A673 (cell line): ENCODE results near the gene PDE8A. TPM values are rescaled to one million over a fixed set of nuclear protein-coding genes. Genes with fewer than 3 reads are reported as not detected.

ENCODE experiments used
- BruUV-seq: library from RNA; stranded (reverse); fragments of 400-500 nt; replicated peaks from 2 replicates; lab custom pipeline; 2021; lab: Mats Ljungman, UMichigan
- CTCF ChIA-PET: fragments of 300-600 bp; sonication (Branson Sonifier 250); formaldehyde crosslinking; loops from one replicate; lab custom pipeline; 2022; ENCODE audit warnings: antibody characterized with exemption; lab: Charles Lee
- POLR2A ChIA-PET: fragments of 300-600 bp; sonication (Branson Sonifier 250); formaldehyde crosslinking; loops from one replicate; lab custom pipeline; 2022; ENCODE audit warnings: antibody characterized with exemption; ENCODE audit not compliant: low non-redundant PET; lab: Charles Lee
- DNase-seq: peaks from one replicate; pipeline ENCODE4 v3.0.0-alpha.2; 2015; ENCODE audit warnings: low spot score
- H3K27ac ChIP-seq: fragments of 200-600 bp; sonication (generic); 2 replicates; pipeline ENCODE4 v1.5.1; 2016; ENCODE audit warnings: mixed run types, low read depth, mild to moderate bottlenecking, mixed read lengths, antibody characterized with exemption, low read length; ENCODE audit not compliant: poor library complexity, severe bottlenecking
- H3K27me3 ChIP-seq: fragments of 200-600 bp; sonication (generic); replicated peaks from 2 replicates; pipeline ENCODE4 v1.6.1; 2017; ENCODE audit warnings: mixed run types, low read depth, mild to moderate bottlenecking, mixed read lengths, antibody characterized with exemption, low read length; ENCODE audit not compliant: insufficient read depth, poor library complexity
- H3K36me3 ChIP-seq: fragments of 200-600 bp; sonication (generic); 2 replicates; pipeline ENCODE4 v1.6.1; 2016; ENCODE audit warnings: mixed run types, mild to moderate bottlenecking, mixed read lengths, antibody characterized with exemption, low read length; ENCODE audit not compliant: insufficient read depth, poor library complexity, severe bottlenecking
- H3K4me1 ChIP-seq: fragments of 200-600 bp; sonication (generic); 2 replicates; pipeline ENCODE4 v1.6.1; 2017; ENCODE audit warnings: mixed run types, mild to moderate bottlenecking, mixed read lengths, antibody characterized with exemption, low read length; ENCODE audit not compliant: insufficient read depth, poor library complexity, severe bottlenecking
- H3K4me3 ChIP-seq: fragments of 200-600 bp; sonication (generic); 2 replicates; pipeline ENCODE4 v1.5.1; 2016; ENCODE audit warnings: low read depth, mixed run types, mild to moderate bottlenecking, mixed read lengths, low read length; ENCODE audit not compliant: poor library complexity, severe bottlenecking
- H3K9me3 ChIP-seq: fragments of 200-600 bp; sonication (generic); 2 replicates; pipeline ENCODE4 v1.6.1; 2016; ENCODE audit warnings: mixed run types, low read depth, mild to moderate bottlenecking, mixed read lengths, antibody characterized with exemption, low read length; ENCODE audit not compliant: poor library complexity, severe bottlenecking
- CTCF ChIP-seq: fragments of 300-800, 200-600 bp; sonication (generic); conservative IDR thresholded peaks from 2 replicates; pipeline ENCODE4 v1.5.1; 2017; ENCODE audit warnings: low read depth, mild to moderate bottlenecking, antibody characterized with exemption, low read length, moderate library complexity, mixed read lengths
- EZH2 ChIP-seq: fragments of 200-600 bp; sonication (generic); IDR thresholded peaks from 2 replicates; pipeline ENCODE4 v1.6.1; 2017; ENCODE audit warnings: borderline replicate concordance, low read depth, mild to moderate bottlenecking, mixed read lengths, antibody characterized with exemption, low read length; ENCODE audit not compliant: poor library complexity, severe bottlenecking
- intact Hi-C: fragments of 100-400 bp; cut with micrococcal nuclease; formaldehyde crosslinking; loops from one replicate; pipeline ENCODE4 v1.10.0; 2022; ENCODE audit not compliant: unreplicated experiment
- total RNA-seq: library from RNA; stranded (reverse); gene quantifications from 2 replicates; pipeline ENCODE4 v1.2.3, GENCODE V29; 2021

PDE8A gene
- total RNA-seq, 1 experiment from 2014 or later = 80.7 TPM

DNA sequence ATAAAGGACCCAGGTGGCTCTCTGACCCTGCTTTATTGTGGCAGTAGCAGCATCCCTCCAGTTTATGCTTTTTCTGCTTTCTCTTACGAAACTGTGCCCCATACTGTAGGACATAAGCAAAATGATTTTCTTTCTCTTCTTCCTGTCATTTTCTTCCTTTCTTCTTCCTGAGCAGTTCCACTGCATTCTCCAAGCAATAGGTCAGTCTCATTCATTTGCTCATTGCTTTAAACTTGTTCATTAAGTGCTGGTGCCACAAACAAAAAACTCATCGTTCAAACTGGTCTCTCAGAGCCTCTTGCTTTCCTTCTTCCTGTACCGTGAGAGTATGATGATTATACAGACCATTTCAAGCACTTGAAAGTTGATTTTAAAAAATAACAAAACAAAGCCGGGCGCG is 66.8 kb downstream of the PDE8A start:
- POLR2A ChIA-PET = no interaction called here
- H3K4me3 ChIP-seq = no peak overlapping the region
- TF ChIP-seq CTCF (no peak), EZH2 (no peak)
- no peaks in the 10 kb centered on the region for H3K27me3 ChIP-seq
- CTCF ChIA-PET = no interaction called here
- peaks cover 11% of the 10 kb centered on the region for H3K9me3 ChIP-seq
- intact Hi-C loops = loop anchor here (10.0 kb wide), 1 partner anchor 204 kb away; no protein-coding TSS in a partner anchor
- no TSS peak for BruUV-seq
- H3K4me1 ChIP-seq = peaks cover 34% of the 10 kb centered on the region
- H3K27ac ChIP-seq = peak overlapping the region; percentile 83
- no peaks in the 10 kb centered on the region for H3K36me3 ChIP-seq
- no peak for DNase-seq

DNA sequence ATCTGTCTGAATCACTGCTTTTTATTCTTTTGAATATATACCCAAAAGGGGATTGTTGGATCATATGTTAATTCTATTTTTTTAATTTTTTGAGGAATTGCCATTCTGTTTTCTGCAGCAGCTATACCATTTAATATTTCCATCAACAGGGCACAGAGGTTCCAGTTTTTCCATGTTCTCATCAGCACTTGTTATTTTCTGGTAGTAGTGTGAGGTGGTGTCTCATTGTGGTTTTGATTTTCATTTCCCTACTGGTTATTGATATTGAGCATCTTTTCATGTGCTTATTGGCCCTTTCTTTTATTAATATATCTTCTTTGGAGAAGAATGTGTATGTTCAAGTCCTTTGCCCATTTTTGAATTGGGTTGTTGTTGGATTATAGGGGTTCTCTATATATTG is 68.1 kb downstream of the PDE8A start:
- intact Hi-C loops = loop anchor here (10.0 kb wide), 1 partner anchor 205 kb away; no protein-coding TSS in a partner anchor
- no peak for DNase-seq
- Histone ChIP-seq H3K27ac (no peak overlapping the region), H3K9me3 (peaks cover 11% of the 10 kb centered on the region), H3K4me1 (peaks cover 28% of the 10 kb centered on the region), H3K4me3 (no peak overlapping the region), H3K36me3 (no peaks in the 10 kb centered on the region), H3K27me3 (no peaks in the 10 kb centered on the region)
- ChIA-PET CTCF (no interaction called here), POLR2A (no interaction called here)
- TF ChIP-seq CTCF (no peak), EZH2 (no peak)
- no TSS peak for BruUV-seq

DNA sequence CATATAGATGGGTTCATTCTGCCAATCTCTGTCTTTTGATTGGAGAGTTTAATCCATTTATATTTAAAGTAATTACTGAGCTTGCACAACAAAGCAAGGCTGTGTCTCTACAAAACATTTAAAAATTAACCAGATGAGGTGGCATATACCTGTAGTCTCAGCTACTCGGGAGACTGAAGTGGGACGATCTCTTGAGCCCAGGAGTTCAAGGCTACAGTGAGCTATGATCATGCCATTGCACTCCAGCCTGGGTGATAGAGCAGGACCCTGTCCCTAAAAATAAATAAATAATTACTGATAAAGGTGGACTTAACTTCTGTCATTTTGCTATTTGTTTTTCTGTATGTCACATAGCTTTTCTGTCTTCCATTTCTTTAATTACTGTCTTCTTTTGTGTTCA is 78.1 kb downstream of the PDE8A start:
- no peak overlapping the region for H3K4me3 ChIP-seq
- no peaks in the 10 kb centered on the region for H3K36me3 ChIP-seq
- POLR2A ChIA-PET = no interaction called here
- TF ChIP-seq CTCF (no peak), EZH2 (no peak)
- no peaks in the 10 kb centered on the region for H3K27me3 ChIP-seq
- no peak for DNase-seq
- peaks cover 31% of the 10 kb centered on the region for H3K9me3 ChIP-seq
- H3K27ac ChIP-seq = no peak overlapping the region
- intact Hi-C loops = no loop called here
- peaks cover 8% of the 10 kb centered on the region for H3K4me1 ChIP-seq
- BruUV-seq = no TSS peak
- CTCF ChIA-PET = no interaction called here
